Neutrophil (primary cell): ENCODE results near the gene TACR1.
A peak's percentile ranks its signal among the peaks of the same experiment; 100 is the strongest.

Experiments
- H3K27ac ChIP-seq: fragments of 200-600 bp; sonication (generic); 2 replicates; pipeline ENCODE4 v1.5.1; 2016; ENCODE audit warnings: mild to moderate bottlenecking, moderate library complexity
- H3K27me3 ChIP-seq: fragments of 200-600 bp; sonication (generic); 2 replicates; pipeline ENCODE4 v1.6.0; 2016; ENCODE audit warnings: mild to moderate bottlenecking
- H3K36me3 ChIP-seq: fragments of 200-600 bp; sonication (generic); 2 replicates; pipeline ENCODE4 v1.5.1; 2017
- H3K4me1 ChIP-seq, 2 experiments: fragments of 200-600 bp in 1 of 2; sonication (generic) in 1 of 2; 1 replicate in 1 of 2; 2 replicates in 1 of 2; pipeline versions ENCODE4 v1.5.1 to v1.6.1; 2013 to 2016; ENCODE audit warnings: low read depth in 1 of 2, low read length in 1 of 2, mild to moderate bottlenecking in 1 of 2, moderate library complexity in 1 of 2; ENCODE audit not compliant: control insufficient read depth in 1 of 2, insufficient read depth in 1 of 2
- H3K4me3 ChIP-seq, 2 experiments: fragments of 200-600 bp in 1 of 2; sonication (generic) in 1 of 2; 1 replicate in 1 of 2; 2 replicates in 1 of 2; pipeline ENCODE4 v1.5.1; 2013 to 2016; ENCODE audit warnings: low read depth in 1 of 2, low read length in 1 of 2, mild to moderate bottlenecking in 1 of 2, moderate library complexity in 1 of 2
- H3K9me3 ChIP-seq: fragments of 200-600 bp; sonication (generic); 2 replicates; pipeline ENCODE4 v1.5.1; 2016
- TF ChIP-seq, protein P1 (sequence below): fragments of 200-600 bp; sonication (generic); IDR thresholded peaks from 2 replicates; pipeline ENCODE4 v1.5.1; 2016; ENCODE audit warnings: antibody characterized with exemption

Gene TACR1

DNA sequence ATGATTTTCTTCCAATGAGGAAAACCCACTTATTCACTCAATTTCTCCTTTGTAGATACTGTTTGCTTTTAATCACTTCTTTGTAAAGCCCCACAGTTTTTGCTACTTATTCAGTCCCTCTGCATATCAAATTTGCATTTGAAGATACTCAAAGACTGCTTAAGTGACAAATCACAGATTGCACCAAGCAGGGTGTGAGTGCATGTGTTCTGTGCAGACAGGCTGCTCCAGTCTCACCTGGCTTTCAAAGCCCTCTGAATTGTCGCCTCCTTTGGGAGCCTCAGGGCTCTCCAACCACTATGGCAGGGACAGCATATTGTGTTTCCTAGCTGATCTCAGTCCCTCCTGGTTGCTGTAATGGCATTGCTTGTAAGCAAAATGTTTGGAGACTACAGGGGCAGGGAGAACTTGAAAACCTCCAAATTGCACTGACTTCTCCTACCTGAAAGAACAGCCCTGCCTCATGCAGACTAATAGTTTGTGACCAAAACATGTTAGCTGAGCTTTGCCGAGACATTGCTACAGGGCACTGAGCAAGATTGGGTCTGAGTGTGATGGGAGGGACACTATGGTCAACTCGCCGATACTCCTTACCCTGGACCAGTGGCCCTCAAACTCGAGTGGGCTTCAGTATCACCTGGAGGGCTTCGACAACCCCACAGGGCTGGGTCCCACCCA, 144.0 kb downstream of the TACR1 start:
- TF ChIP-seq, protein P1, sequence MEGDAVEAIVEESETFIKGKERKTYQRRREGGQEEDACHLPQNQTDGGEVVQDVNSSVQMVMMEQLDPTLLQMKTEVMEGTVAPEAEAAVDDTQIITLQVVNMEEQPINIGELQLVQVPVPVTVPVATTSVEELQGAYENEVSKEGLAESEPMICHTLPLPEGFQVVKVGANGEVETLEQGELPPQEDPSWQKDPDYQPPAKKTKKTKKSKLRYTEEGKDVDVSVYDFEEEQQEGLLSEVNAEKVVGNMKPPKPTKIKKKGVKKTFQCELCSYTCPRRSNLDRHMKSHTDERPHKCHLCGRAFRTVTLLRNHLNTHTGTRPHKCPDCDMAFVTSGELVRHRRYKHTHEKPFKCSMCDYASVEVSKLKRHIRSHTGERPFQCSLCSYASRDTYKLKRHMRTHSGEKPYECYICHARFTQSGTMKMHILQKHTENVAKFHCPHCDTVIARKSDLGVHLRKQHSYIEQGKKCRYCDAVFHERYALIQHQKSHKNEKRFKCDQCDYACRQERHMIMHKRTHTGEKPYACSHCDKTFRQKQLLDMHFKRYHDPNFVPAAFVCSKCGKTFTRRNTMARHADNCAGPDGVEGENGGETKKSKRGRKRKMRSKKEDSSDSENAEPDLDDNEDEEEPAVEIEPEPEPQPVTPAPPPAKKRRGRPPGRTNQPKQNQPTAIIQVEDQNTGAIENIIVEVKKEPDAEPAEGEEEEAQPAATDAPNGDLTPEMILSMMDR = no peak
- H3K27ac ChIP-seq = no peak overlapping the region
- no peaks in the 10 kb centered on the region for H3K27me3 ChIP-seq

DNA sequence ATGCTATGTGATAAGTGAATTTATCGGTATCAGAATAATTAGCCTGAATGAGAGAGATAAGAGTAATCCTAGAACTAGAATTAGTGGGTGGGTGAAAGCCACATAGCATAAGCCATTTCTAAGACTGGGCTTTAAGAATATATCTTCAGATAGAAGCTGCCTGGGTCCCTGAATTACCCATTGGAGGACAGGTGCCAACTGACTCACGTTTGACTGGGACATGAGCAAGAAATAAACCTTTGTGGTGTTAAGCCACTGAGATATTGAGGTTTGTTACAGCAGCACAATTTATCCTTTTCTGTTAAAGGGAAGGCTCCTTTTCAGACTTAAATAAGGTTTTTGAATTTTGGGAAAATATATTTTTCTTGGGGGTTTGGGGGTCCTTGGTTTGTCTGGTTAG, 145.0 kb downstream of the TACR1 start:
- no peaks in the 10 kb centered on the region for H3K27me3 ChIP-seq
- H3K27ac ChIP-seq = no peak overlapping the region
- H3K9me3 ChIP-seq = no peaks in the 10 kb centered on the region
- H3K4me3 ChIP-seq = no peak overlapping the region
- H3K4me1 ChIP-seq = no peaks in the 10 kb centered on the region
- TF ChIP-seq, protein P1 = no peak
- no peaks in the 10 kb centered on the region for H3K36me3 ChIP-seq

More for the DNA sequence above, 144.0 kb downstream of the TACR1 start:
- Histone ChIP-seq H3K36me3 (no peaks in the 10 kb centered on the region), H3K4me1 (no peaks in the 10 kb centered on the region), H3K4me3 (no peak overlapping the region), H3K9me3 (no peaks in the 10 kb centered on the region)

DNA sequence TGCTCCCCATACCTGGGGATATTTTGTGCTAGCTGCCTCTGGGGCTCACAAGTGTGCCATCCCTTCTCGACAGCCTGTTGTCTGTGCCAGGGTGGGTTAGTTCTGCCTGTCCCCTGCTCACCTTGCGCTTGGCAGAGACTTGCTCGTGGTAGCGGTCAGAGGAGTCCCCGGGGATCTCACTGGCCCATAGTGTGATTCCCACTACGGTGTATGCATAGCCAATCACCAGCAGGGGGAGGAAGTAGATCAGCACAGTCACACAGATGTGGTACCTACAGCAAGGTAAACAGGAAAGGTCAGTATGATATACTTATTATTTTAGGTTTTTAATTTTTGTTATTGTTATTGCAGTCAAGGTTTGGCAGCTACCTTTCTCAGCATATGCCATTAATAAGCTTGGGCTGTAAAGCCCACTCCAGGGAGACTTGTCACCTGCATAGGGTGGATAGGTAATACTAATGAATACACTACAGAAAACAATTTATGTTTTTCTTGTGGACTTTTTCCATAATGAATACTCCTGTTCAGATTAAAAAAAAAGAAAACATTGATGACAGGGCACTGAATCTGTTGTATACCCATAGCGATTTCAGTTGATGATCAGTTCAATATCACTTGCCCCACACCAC, 145.7 kb downstream of the TACR1 start:
- Histone ChIP-seq H3K27me3 (no peaks in the 10 kb centered on the region), H3K4me1 (no peaks in the 10 kb centered on the region), H3K9me3 (no peaks in the 10 kb centered on the region), H3K4me3 (no peak overlapping the region), H3K36me3 (no peaks in the 10 kb centered on the region), H3K27ac (no peak overlapping the region)
- TF ChIP-seq, protein P1 = peak; percentile 8

DNA sequence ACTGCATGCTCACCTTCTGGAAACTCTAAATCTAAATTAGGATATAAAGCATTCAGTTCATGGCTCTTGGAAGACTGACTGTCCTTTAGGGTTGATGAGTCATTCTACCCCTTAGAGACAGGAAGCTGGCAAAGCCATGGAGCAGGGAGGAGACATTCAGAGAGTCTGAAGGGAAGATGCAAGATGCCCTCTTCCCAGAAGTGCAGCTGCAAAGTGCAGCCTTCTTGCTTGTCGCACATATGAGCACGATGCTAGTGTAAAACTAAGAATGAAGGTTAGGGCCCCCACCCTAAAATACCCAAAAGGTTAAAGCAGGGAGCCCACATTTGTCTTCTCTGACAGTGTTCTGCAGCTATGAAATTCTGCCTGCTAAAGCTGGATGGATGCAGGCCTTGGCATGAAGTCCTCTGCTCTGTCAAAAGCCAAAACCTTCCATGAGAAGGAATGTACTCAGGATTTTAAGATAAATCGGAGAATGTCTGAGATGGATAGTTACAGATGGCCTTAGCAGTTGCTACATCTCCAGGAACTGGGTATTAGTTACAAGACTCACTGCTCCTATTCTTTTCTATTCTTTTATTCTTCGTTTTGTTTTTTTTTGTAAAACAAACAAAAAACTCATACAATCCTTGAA, 151.2 kb downstream of the TACR1 start:
- no peaks in the 10 kb centered on the region for H3K9me3 ChIP-seq
- TF ChIP-seq, protein P1 = no peak
- H3K4me1 ChIP-seq = no peaks in the 10 kb centered on the region
- no peak overlapping the region for H3K27ac ChIP-seq
- no peak overlapping the region for H3K4me3 ChIP-seq
- no peaks in the 10 kb centered on the region for H3K27me3 ChIP-seq
- no peaks in the 10 kb centered on the region for H3K36me3 ChIP-seq

DNA sequence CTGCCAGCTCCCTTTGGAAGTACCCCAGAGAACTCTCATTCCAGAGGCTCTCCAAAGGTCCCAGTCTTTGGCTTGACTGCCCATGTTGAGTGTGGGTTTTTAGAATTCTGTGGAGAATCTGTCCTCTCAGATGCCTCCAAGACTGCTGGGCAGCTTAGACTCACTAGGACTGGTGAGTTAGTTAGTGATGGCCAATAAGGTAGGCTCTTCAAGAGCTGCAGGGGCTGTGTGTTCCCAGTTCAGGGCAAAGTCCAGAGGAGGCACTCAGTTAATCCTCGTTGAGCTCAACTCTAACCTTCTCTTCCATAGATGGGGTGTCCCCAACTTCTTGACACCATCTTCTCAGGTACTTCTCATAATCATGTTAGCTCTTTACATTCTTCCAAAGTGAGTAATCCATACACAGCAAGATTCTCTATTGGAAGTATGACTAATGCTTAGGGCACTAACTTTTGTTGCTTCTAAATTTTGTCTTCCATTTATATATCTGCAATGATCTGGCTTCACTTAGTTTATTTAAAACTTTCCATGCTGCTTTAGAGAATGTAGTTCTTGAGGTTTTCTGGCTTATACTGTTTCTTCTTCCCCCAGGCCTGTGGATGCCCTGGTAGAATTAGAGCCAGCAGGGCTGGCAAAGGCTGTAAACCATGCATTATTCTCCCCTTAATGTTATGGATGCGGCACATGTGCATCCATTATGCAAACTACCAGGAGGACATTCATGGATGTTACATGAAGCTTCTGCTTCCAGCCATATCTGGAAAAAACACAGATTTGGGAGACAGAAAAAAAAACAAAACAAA, 151.9 kb downstream of the TACR1 start:
- Histone ChIP-seq H3K27ac (no peak overlapping the region), H3K4me3 (no peak overlapping the region), H3K27me3 (no peaks in the 10 kb centered on the region), H3K9me3 (no peaks in the 10 kb centered on the region), H3K36me3 (no peaks in the 10 kb centered on the region), H3K4me1 (no peaks in the 10 kb centered on the region)
- TF ChIP-seq, protein P1 = no peak
